Medulla oblongata (tissue), 1 donor: ENCODE results near the gene MKNK2.
"Not testable (repeated sequence)": the region's sequence is repeated elsewhere in the genome, so short reads cannot be mapped to it uniquely, and the experiment has no call there.

Experiments
- DNase-seq: peaks from one replicate; pipeline ENCODE4 v3.0.0-alpha.2; 2015; ENCODE audit errors: extremely low spot score

MKNK2 gene

DNA sequence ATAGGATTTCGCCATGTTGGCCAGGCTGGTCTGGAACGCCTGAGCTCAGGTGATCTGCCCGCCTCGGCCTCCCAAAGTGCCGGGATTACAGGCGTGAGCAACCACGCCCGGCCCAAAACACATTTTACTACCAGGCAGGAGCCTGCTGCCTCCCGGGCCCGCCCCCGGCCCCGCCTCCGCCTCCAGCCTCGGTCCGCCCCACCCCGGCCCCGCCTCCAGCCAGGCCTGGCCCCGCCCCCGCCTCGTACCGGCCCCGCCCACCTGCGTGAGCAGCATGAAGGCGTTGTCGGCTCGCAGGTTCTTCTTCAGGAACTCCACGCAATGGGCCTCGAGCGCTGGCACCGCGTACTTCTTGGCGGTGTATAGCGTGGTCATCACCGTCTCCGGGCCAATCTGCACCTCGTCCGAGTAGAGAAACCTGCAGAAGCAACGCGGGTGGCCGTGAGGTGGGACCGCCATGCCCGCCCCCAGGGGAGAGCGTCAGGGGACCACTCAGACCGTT lies 58.2 kb downstream of the MKNK2 start:
- no peak for DNase-seq

DNA sequence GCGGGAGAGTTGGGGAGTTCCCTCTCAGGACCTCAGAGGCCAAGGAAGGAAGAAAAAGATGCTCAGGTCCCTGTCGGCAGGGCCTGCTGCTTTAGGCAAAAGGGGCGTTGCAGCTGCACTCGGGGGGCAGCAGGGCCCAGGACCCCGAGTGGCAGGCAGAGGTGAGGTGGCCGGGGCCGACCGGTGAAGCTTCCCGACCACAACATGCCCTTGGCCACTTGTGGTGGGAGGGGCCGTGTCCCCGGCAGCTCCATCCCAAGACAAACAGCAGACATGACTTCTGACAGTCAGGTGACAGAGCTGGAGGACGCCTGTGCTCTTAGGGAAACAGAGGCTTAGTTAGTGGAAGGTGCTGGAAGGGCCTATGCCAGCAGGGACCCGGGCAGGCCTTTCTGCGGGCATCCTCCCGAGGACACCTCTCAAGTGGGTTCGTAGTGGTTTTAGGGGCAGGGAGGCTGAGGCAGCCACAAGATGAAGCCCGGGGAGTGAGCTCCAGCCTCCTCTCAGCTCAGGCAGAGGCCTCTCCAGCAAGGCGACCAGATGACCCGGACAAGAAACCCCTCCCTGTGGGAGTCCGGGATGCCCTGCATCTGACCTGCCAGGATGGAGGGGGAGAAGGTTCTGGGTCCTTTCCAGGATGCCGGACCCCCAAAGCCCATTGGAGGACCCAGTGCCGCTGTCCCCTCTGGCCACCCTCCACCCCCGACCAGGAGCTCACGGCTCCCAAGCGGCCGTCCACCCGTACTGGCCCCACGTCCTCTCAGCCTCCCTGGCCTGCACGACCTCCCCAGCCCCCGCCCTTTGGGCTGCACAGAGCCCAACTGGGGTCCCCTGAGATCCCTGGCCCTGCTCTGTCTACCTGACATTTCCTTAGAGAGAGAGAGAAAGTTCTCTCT lies 59.8 kb downstream of the MKNK2 start:
- no peak for DNase-seq

DNA sequence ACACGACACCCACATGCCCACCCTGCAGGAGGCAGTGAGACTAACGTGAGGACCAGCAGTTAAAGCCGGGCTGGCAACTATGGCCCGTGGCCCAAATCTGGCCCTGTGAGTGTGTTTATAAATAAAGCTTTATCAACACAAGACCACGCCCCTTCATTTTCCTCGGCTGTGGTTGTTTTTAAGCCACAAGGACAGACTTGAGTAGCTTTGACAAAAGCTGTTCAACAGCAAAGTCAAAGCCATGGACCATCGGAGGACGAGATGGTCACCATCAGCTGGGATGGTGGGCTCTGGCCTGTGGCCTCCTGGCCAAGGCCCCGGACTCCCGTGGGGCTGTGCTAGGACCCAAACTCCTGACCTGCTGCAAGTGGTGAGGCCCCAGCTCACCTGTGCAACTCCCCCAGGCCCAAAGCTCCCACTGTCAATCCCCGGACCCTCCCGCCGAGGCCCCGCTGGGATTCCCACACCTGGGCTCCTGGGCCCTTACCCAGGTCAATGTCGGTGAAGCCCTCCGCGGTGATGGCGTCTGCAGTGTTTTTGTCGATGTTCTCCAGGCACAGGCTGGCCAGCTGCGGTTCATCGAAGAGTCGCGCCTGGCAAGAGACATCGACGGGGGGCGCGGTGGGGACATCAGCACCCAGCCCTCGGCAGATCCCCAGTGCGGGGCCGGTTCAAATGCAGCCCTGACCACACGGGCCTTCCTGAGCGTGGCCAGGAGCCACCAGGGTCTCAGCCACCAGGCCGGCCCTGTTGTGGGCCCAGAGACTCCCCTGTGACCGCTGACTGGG lies 60.6 kb downstream of the MKNK2 start:
- DNase-seq, result no peak

DNA sequence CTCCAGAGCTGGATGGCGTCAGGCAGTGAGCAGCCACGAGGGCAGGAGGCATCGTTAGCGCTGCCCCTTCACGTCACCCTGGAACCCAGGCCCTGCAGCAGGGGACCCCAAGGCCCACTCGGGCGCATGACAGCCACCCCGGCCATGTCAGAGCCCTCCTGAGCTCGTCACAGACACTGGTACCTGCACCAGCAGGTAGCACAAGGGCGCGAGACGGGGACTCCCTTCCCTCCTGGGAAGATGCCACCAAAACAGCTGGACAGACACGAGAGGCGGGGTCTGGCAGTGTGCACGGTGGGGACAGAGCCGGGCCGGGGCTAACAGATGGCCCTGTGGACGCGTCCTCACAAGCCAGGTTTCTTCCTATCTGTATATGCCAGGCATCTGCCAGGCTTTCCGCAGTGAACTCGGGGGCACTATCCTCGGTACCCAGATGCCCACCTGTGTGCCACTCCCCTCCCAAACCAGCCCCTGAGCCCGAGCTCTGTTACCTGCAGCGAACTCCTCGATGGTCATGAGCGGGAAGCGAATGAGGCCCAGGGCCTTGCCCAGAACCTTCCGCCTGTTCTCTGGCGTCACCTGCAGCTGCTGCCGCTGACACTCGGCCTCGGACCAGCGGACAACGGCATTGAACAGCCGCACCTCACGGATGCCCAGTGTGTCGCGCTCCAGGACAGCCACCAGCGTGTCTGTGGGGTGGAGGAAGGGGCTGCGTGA lies 61.4 kb downstream of the MKNK2 start:
- DNase-seq, result no peak

DNA sequence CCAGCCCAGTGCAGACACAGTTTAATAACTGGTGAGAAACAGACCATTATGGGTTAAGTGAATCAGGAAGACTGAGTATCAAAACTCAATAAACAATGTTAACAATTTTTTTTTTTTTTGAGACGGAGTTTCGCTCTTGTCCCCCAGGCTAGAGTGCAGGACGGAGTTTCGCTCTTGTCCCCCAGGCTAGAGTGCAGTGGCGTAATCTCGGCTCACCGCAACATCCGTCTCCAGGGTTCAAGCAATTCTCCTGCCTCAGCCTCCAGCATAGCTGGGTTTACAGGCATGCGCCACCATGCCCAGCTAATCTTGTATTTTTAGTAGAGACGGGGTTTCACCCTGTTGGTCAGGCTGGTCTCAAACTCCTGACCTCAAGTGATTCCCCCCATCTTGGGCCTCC lies 62.6 kb downstream of the MKNK2 start:
- not testable (repeated sequence) for DNase-seq
